Mesothelial cell of epicardium (in vitro differentiated cells): ENCODE measurements around the gene TNRC6A. TPM values are rescaled to one million over a fixed set of nuclear protein-coding genes. Genes with fewer than 3 reads are reported as not detected.
A peak's percentile ranks its signal among the peaks of the same experiment; 100 is the strongest.
"Not testable (repeated sequence)": the region's sequence is repeated elsewhere in the genome, so short reads cannot be mapped to it uniquely, and the experiment has no call there.

ENCODE experiments used
- DNase-seq, 2 experiments: peaks; one replicate each; pipeline ENCODE4 v3.0.0; 2021; ENCODE audit warnings: low spot score in 2 of 2; ENCODE audit not compliant: unreplicated experiment in 2 of 2
- H3K27ac Mint-ChIP-seq: 2 replicates; pipeline ENCODE4 v1.8.0; 2021; ENCODE audit warnings: mixed read lengths
- H3K27me3 Mint-ChIP-seq: 2 replicates; pipeline ENCODE4 v1.8.0; 2021; ENCODE audit warnings: low read depth, mixed read lengths
- H3K36me3 Mint-ChIP-seq: 2 replicates; pipeline ENCODE4 v1.8.0; 2021; ENCODE audit warnings: mixed read lengths
- H3K4me1 Mint-ChIP-seq: 2 replicates; pipeline ENCODE4 v1.8.0; 2021; ENCODE audit warnings: mixed read lengths
- H3K4me3 Mint-ChIP-seq: 2 replicates; pipeline ENCODE4 v1.8.0; 2021; ENCODE audit warnings: mild to moderate bottlenecking, moderate library complexity, mixed read lengths
- H3K9me3 Mint-ChIP-seq: 2 replicates; pipeline ENCODE4 v1.8.0; 2021; ENCODE audit warnings: mixed read lengths
- CTCF ChIP-seq: fragments of 200-600 bp; sonication (generic); IDR thresholded peaks from one replicate; pipeline ENCODE4 v1.5.0; 2021; ENCODE audit warnings: antibody characterized with exemption; ENCODE audit not compliant: unreplicated experiment
- total RNA-seq: library from RNA; stranded (reverse); gene quantifications from 3 replicates; pipeline ENCODE4 v1.2.1, GENCODE V29; 2021

Gene TNRC6A
- total RNA-seq, 1 donor from 2014 or later: 89.7 TPM

GRCh38 chr16:24837969-24838368 lies 108.5 kb downstream of the TNRC6A start:
- peaks cover 4% of the 10 kb centered on the region for H3K27me3 Mint-ChIP-seq
- H3K27ac Mint-ChIP-seq: no peak overlapping the region
- no peak for DNase-seq
- no peak overlapping the region for H3K4me3 Mint-ChIP-seq
- no peaks in the 10 kb centered on the region for H3K36me3 Mint-ChIP-seq
- H3K9me3 Mint-ChIP-seq: no peaks in the 10 kb centered on the region
- peaks cover 4% of the 10 kb centered on the region for H3K4me1 Mint-ChIP-seq
- no peak for TF ChIP-seq CTCF

- Mint-ChIP-seq H3K27me3 (peaks cover 4% of the 10 kb centered on the region), H3K4me1 (peaks cover 4% of the 10 kb centered on the region), H3K36me3 (no peaks in the 10 kb centered on the region), H3K9me3 (no peaks in the 10 kb centered on the region), H3K27ac (peak overlapping the region; percentile 69), H3K4me3 (no peak overlapping the region)
- no peak for DNase-seq
- no peak for TF ChIP-seq CTCF
These were observed 109.3 kb downstream of the TNRC6A start for GRCh38 chr16:24838554-24839266.

- H3K27me3 Mint-ChIP-seq: peaks cover 4% of the 10 kb centered on the region
- H3K9me3 Mint-ChIP-seq: no peaks in the 10 kb centered on the region
- H3K4me1 Mint-ChIP-seq: peaks cover 2% of the 10 kb centered on the region
- no peak overlapping the region for H3K4me3 Mint-ChIP-seq
- TF ChIP-seq CTCF: no peak
- no peak overlapping the region for H3K27ac Mint-ChIP-seq
- H3K36me3 Mint-ChIP-seq: no peaks in the 10 kb centered on the region
- DNase-seq: no peak
These were observed 110.0 kb downstream of the TNRC6A start for GRCh38 chr16:24839347-24839972.

- Mint-ChIP-seq H3K36me3 (no peaks in the 10 kb centered on the region), H3K4me1 (no peaks in the 10 kb centered on the region), H3K27ac (no peak overlapping the region), H3K4me3 (no peak overlapping the region), H3K27me3 (peaks cover 4% of the 10 kb centered on the region), H3K9me3 (no peaks in the 10 kb centered on the region)
- no peak for DNase-seq
- TF ChIP-seq CTCF: no peak
These were observed 111.8 kb downstream of the TNRC6A start for GRCh38 chr16:24841291-24841690.

- no peak for DNase-seq
- no peak for TF ChIP-seq CTCF
- Mint-ChIP-seq H3K27me3 (peaks cover 5% of the 10 kb centered on the region), H3K4me1 (no peaks in the 10 kb centered on the region), H3K9me3 (no peaks in the 10 kb centered on the region), H3K4me3 (no peak overlapping the region), H3K36me3 (no peaks in the 10 kb centered on the region), H3K27ac (no peak overlapping the region)
These were observed 114.9 kb downstream of the TNRC6A start for GRCh38 chr16:24844101-24845030.

GRCh38 chr16:24845031-24845365 lies 115.5 kb downstream of the TNRC6A start:
- not testable (repeated sequence) for H3K9me3 Mint-ChIP-seq, H3K27me3 Mint-ChIP-seq, H3K27ac Mint-ChIP-seq, DNase-seq, H3K4me1 Mint-ChIP-seq, H3K4me3 Mint-ChIP-seq, H3K36me3 Mint-ChIP-seq
